ENCODE data around the gene SRC. TPM values are rescaled to one million over a fixed set of nuclear protein-coding genes. Genes with fewer than 3 reads are reported as not detected.

Gene SRC
- total and polyA plus RNA-seq, 2 experiments from 2014 or later: 26.2 to 34.3 TPM

DNA sequence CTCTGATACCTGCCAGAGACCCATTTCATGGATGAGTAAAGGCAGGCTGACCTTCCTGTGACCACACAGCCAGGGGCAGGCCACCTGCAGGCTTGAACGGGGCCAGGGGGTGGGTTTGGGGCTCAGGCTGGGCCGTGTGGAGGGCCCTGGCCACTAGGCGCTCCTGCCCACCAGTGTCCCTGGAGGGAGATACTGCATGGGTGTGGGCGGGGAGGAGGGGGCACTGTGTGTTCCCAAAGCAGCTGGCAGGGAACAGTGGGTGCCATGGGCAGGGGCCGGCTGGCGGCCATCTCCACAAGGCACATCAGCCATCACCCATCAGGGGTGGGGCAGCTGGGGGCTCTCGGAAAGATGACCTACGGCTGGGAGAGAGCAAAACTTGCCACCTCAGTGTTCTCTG, 15.4 kb downstream of the SRC start:
- Histone ChIP-seq H3K9me3 (ENCODE audit: low read depth) (no peaks in the 10 kb centered on the region), H3K36me3 (peaks cover 2% of the 10 kb centered on the region), H3K27ac (no peak overlapping the region), H3K4me1 (ENCODE audit: low read depth) (no peaks in the 10 kb centered on the region), H3K4me3 (no peak overlapping the region), H3K27me3 (no peaks in the 10 kb centered on the region)
- DNase-seq (ENCODE audit: low read depth in 1 of 2, low spot score in 1 of 2): no peak
- no peak for TF ChIP-seq CTCF (IDR thresholded peaks at IDR 0.05; ENCODE audit: low read depth, low read length)

- Histone ChIP-seq H3K27me3 (no peaks in the 10 kb centered on the region), H3K4me1 (ENCODE audit: low read depth) (no peaks in the 10 kb centered on the region), H3K4me3 (no peak overlapping the region), H3K9me3 (ENCODE audit: low read depth) (no peaks in the 10 kb centered on the region), H3K27ac (no peak overlapping the region), H3K36me3 (peaks cover 5% of the 10 kb centered on the region)
- TF ChIP-seq CTCF (IDR thresholded peaks at IDR 0.05; ENCODE audit: low read depth, low read length): no peak
- no peak for DNase-seq (ENCODE audit: low read depth in 1 of 2, low spot score in 1 of 2)
Measured at GRCh38 chr20:37362231-37362792, 16.4 kb downstream of the SRC start.

DNA sequence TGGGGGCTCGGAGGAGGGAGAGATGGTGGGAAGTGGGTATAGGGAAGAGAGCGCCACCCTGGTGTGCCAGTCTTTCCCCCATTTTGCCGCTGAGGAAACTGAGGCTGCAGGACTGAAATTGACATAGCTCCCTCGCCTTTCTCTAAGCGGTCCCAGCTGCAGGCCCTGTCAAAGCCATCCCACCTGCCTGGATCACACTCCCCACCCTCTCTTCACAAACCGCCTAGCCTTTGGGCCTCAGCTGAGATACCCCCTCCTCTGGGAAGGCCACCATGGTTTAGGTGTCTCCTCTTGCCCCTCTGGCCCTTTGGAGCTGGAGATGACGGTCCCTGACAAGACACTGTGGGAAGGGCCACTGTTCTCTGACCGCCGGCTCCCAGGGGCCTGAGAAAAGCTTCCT, 16.9 kb downstream of the SRC start:
- Histone ChIP-seq H3K9me3 (ENCODE audit: low read depth) (no peaks in the 10 kb centered on the region), H3K4me1 (ENCODE audit: low read depth) (no peaks in the 10 kb centered on the region), H3K27me3 (no peaks in the 10 kb centered on the region), H3K4me3 (no peak overlapping the region), H3K36me3 (peaks cover 5% of the 10 kb centered on the region), H3K27ac (no peak overlapping the region)
- no peak for DNase-seq (ENCODE audit: low read depth in 1 of 2, low spot score in 1 of 2)
- no peak for TF ChIP-seq CTCF (IDR thresholded peaks at IDR 0.05; ENCODE audit: low read depth, low read length)

GRCh38 chr20:37363221-37364012, 17.5 kb downstream of the SRC start:
- Histone ChIP-seq H3K27me3 (no peaks in the 10 kb centered on the region), H3K9me3 (ENCODE audit: low read depth) (no peaks in the 10 kb centered on the region), H3K27ac (no peak overlapping the region), H3K36me3 (peaks cover 5% of the 10 kb centered on the region), H3K4me3 (no peak overlapping the region), H3K4me1 (ENCODE audit: low read depth) (no peaks in the 10 kb centered on the region)
- no peak for TF ChIP-seq CTCF (IDR thresholded peaks at IDR 0.05; ENCODE audit: low read depth, low read length)
- no peak for DNase-seq (ENCODE audit: low read depth in 1 of 2, low spot score in 1 of 2)

- no peak for DNase-seq (ENCODE audit: low read depth in 1 of 2, low spot score in 1 of 2)
- peaks cover 5% of the 10 kb centered on the region for H3K36me3 ChIP-seq
- no peaks in the 10 kb centered on the region for H3K9me3 ChIP-seq (ENCODE audit: low read depth)
- no peak overlapping the region for H3K27ac ChIP-seq
- no peak overlapping the region for H3K4me3 ChIP-seq
- H3K27me3 ChIP-seq: no peaks in the 10 kb centered on the region
- no peak for TF ChIP-seq CTCF (IDR thresholded peaks at IDR 0.05; ENCODE audit: low read depth, low read length)
- H3K4me1 ChIP-seq (ENCODE audit: low read depth): no peaks in the 10 kb centered on the region
Measured at GRCh38 chr20:37364013-37364926, 18.3 kb downstream of the SRC start.
